GM19463 (cell line): ENCODE data around the gene PCYT2.

Source experiments
- ATAC-seq: cut with Tn5 transposase; IDR thresholded peaks from one replicate; pipeline ENCODE4 v1.9.1; 2021; ENCODE audit warnings: mild to moderate bottlenecking, moderate library complexity; ENCODE audit not compliant: unreplicated experiment

The PCYT2 gene

DNA sequence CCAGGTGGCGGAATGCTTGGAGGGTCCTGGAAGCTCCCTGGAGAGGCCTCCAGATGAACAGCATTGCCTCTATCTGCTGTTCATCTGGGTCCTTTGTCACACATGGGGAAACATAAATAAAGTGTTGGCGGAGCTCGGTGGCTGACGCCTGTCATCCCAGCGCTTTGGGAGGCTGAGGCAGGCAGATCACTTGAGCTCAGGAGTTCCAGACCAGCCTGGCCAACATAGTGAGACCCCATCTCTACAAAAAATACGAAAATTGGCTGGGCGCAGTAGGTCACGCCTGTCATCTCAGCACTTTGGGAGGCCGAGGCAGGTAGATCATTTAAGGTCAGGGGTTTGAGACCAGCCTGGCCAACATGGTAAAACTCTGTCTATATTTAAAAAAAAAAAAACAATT is 33.7 kb upstream of the PCYT2 start:
- ATAC-seq, result no peak

DNA sequence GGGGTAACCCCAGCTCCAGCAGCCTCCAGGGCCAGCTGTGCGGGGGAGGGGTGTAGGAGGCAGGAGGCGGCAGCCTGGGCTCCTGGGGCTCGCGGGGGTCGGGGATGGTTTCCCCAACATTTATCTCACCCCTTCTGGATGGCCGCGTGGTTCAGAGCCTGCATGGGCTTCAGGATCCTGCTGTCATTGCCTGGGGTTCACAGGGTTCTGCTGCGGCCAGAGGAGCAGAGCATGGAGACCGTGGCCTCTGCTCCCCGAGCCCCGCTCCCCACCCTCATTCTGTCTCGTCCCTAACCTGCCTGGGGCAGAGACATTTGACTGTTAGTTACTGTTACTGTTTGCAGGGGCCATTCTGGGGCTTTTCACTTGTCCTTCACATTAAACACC is 31.0 kb upstream of the PCYT2 start:
- ATAC-seq, result no peak

DNA sequence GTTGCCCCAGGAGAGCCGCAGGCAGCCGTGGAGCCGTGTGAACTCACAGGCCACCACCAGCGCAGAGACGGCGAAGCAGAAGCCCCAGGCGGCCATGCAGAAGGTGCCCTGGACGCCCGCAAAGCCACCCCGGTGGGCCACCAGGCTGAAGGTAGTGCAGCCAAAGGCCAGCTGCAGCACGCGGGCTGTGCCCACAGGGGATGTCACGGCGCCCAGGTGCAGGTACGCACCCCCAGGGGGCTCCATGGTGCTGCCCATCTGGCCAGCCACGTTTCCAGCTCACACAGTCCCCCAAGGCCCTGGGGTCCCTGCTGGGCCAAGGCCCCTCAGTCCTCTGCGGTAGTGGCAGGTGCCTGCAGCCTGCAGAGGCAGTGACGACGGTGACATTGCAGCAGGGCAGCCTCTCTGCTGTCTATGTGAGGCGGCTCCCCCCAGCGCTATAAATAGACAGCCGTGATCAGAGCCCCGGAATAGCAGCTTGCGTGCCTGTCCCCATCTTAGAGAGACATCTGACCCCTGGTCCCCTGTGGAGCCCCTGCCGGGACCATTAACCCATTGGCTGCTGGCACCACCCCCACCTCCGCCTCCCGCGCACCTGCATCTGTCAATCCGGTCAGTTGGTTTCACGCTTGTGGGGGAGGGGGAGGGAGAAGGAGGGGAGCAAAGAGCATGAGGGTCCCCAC is 30.4 kb upstream of the PCYT2 start:
- no peak for ATAC-seq

DNA sequence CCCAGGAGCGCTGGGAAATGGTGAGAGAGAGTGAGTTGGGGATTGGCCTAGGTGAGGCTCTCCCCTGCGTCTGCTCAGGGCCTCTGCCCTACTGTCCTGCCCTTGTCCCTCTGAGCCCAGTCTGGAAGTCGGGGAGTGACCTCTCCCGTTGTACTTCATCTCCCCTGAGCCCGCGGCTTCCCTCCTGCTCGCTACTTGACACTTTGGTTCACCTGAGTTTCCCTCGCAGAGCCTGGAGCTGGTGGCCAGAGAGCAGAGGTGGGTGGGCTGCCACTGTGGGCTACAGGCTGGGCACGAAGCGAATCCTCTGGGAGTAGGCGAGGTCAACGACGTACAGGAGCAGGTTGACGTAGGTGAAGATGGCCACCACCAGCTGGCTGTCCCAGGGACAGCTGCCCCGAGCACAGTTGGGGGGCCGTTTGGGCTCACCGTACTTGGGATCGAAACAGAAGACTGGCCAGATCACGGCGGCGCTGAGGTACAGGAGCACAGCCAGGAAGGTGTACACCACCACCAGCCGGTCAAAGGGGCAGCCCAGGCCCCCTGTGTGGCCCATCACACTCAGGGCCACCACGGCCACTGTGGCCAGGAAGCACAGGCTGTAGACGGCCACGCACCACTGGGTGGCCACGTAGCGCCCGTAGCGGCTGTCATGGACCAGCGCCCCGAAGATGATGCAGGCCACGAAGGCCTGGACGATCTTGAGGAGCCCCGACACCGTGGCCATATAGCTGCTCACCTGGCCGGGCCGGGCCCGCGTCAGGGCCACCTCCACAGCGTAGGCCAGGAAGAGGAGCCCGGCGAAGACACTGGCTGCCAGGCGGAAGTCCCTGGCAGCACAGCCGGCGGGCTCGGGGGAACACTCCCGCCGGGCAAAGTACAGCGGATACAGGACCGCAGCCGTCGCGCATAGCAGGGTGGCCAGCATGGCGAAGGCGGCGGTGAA is 29.6 kb upstream of the PCYT2 start:
- ATAC-seq, result no peak

DNA sequence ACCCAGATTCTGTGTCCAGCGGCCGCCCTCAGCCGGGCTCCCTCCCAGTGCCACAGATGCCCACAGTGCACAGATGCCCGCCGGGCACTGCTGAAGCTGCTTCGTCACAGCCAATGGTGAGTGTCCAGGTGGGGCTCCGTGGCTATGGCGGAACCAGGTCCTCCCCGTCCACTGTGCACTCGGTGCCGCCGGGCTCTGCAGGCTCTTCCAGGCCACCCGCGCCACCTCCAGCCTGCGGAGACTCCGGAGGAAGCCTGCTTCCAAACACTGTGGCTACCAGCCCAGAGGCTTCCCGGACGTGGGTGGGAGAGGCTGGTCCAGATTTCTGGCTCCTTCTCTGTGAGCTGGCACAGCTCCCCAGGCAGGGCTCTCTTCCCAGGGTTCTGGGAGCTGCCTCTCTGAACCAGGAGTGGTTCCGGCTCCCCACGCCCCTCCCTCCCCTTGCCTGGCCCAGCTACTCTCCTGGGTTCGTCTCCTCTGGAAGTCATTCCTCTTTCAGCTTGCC is 28.7 kb upstream of the PCYT2 start:
- ATAC-seq, result no peak

DNA sequence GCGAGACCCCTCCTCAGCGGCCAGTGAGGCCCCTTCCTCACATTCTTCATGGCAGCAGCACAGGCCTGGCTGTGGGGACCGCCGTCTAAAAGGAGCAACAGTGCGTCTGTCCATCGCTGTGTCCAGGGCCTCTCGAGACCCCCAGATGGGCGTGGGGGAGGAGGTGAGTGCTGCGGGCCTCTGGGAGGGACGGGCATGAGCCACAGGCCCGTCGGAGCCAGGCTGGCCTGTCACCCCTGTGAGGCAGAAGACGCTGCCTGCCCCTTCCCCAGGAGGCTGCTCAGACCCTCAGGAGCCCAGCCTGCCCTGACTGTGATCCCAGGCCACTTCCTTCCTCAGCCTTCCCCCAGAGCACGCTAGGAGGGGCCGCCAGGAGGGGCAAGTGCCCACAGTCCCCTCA is 28.0 kb upstream of the PCYT2 start:
- no peak for ATAC-seq

DNA sequence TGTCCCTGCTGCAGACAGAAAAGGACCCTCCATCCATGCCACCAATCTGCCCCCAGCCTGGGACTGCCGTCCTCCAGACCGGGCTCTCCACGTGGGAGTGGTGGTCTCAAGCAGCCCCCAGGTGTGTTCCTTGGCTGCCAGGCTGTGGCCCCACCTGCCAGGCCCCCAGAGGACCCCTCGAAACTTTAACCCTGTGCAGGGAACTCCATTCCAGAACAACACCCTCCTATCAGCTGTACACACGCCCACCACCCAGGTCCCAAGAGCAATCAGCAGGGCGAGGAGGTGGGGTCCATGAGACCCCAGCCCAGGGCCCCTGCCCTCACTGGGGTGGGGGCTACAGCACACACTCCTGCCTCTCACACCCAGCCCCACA is 24.5 kb upstream of the PCYT2 start:
- no peak for ATAC-seq

DNA sequence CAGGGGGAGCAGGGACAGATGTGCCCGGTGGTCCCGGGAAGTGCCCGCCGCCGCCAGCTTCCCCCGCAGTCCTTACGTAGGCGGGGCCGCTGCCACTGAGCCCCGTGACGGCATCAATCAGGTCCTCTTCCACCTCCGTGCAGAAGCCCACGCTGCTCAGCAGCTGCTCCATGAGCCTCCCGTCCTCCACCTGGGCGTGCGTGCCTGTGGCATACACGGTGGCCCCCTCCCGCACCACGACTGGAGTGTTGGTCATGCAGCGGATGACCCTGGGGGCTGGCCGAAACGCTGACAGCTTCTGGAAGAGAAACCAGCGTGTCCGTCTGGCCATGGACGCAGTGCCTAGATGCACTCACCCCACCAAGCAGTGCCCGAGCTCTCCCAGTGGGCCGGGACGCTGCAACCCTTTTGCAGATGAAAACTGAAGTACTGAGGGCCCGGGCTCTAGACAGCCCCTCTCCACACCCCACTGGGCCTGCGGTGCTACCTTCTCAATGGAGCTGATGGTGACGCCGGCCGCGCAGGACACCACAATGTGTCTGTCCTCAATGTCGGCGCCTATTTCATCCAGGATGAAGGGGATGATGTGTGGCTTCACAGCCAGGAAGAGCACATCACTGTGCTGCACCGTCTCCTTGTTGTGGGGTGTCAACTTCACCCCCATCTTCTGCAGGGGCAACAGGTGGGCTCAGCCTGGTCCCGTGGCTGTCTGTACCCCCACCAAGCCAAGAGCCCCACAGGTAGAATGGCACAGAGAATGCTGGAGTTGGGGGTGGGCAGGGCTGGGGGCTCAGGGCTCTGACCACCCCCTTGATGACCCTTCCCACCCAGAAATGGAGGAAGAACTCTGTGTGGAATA is 23.9 kb upstream of the PCYT2 start:
- no peak for ATAC-seq

DNA sequence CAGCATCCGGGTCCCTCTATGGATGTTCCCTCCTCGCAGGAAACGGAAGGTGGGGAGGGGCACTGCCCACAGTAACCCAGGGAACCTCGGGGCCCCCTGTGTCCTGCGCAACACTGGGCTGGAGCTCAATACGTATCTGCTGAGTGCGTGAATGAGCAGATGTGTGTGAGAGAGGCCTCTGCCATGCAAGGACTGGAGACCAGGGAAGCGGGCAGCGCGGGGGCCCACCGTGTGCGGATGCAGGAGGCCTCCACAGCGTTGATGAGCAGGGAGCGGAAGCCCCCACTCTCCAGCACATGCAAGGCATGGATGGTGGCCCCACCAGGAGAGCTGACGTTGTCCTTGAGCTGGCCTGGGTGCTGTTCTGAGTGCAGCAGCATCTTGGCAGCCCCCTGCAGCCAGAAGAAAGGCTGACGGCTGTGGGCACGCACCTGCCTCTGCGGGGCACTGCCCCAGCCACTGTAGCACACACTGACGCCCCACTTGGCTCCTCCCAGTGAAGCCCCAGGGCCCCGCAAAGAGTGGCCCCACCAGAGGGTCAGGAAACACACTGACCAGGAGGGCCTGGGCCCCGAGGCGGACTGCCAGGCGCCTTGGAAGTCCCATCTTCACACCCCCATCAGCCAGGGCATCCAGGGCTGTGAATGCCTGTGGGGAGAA is 23.0 kb upstream of the PCYT2 start:
- ATAC-seq, result no peak

DNA sequence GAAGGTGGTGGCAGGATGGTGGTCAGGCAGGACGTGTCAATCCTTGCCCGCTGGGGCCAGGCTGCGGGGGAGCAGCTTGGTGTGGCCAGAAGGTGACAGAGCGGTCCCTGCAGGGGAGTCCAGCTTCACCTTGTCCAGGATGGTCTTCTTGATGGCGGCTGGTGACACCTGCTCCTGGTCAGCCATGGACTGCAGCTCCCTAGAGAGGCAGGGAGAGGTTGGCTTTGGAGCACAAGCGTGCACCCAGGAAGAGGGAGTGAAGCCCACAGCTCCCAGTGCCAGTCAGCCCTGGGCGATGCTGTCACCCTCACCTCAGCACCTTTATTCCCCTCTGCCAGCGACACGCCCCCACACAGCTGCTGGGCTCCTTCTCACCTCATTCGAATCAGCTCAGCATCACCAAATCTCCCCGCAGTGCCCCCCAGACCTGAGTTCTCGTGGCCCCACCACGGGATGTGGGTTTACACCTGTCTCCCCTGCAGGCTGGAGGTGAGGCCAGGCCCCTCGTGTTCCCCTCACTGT is 22.0 kb upstream of the PCYT2 start:
- no peak for ATAC-seq

DNA sequence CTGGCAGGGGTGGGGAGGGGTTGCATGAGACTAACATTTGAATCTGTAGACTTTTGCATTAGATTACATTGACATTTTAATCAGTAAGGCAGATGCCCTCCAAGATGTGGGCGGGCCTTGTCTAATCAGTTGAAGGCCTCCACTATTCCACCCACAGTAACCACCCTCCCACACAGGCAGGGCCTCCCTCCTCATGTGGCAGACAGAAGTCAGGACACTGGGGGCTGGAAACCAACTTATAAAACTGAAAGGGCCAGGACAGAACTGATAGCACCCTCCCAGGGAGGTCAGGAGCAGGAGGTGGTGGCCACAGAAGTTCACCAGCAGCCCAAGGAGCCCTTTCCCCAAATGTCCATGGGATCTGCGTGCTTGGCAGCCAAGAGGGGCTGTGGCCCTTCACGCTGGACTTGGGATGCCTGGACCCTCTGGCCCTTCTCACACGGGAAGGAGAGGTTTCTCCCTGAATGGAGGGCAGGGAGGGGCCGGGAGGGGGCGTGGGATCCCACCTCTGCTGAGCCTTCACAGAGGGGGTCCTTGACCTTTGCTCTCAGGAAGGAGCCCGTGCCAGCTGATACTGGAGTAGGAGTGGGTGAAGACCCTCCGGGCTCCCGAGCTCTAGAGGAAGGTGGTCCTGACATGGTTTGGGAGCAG is 21.3 kb upstream of the PCYT2 start:
- no peak for ATAC-seq

DNA sequence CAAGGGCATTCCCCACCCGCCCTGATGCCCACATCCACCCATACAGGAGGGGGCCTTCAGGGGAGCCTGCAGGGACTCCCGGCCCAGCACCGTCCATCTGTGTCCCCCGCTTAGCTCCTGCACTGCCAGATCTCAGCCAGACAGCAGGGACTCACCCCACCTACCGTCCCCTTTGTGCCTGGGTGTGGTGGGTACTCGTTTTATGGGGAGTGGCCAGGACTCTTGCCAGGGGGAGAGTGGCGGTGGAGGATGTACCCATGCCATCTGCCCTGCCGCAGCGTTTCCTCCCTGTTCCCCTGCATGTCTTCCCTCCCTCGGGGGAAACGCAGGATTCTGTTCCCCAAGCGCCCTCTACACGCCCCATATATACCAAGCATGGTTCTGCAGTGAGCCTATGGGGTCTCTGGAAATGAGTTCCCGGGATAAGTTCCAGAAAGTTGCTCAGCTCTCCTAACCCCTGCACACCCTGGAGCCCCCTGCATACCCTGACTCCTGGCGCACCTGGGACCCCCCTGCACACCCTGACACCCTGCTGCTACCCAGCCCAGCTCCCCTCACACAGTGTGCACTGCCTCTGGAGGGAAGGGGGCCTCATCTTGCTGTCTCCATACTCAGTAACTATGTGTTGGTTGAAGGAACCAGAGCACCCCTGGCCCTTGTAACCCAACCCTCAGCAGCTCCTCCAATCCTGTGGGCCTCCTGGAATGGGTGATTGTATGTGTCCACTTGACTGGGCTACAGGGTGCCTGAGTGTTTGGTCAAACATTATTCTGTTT is 20.5 kb upstream of the PCYT2 start:
- no peak for ATAC-seq

DNA sequence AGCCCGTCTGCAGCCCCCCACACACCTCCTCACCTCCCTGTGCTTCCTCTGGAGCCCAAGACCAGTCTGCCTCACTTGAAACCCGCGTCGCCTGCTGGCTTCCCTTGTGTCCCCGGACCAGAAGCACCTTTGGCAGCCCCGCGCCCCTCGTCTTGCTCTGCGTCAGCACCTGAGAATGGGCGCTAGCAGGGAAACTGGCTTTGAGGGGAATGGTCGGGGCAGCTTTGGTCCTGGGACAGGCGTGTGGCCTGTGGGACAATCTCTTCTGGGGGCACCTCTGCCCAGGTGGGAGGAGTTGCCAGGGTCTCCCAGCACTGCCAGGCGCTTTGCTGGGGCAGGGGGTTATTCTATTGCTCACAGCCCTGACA is 20.0 kb upstream of the PCYT2 start:
- no peak for ATAC-seq

DNA sequence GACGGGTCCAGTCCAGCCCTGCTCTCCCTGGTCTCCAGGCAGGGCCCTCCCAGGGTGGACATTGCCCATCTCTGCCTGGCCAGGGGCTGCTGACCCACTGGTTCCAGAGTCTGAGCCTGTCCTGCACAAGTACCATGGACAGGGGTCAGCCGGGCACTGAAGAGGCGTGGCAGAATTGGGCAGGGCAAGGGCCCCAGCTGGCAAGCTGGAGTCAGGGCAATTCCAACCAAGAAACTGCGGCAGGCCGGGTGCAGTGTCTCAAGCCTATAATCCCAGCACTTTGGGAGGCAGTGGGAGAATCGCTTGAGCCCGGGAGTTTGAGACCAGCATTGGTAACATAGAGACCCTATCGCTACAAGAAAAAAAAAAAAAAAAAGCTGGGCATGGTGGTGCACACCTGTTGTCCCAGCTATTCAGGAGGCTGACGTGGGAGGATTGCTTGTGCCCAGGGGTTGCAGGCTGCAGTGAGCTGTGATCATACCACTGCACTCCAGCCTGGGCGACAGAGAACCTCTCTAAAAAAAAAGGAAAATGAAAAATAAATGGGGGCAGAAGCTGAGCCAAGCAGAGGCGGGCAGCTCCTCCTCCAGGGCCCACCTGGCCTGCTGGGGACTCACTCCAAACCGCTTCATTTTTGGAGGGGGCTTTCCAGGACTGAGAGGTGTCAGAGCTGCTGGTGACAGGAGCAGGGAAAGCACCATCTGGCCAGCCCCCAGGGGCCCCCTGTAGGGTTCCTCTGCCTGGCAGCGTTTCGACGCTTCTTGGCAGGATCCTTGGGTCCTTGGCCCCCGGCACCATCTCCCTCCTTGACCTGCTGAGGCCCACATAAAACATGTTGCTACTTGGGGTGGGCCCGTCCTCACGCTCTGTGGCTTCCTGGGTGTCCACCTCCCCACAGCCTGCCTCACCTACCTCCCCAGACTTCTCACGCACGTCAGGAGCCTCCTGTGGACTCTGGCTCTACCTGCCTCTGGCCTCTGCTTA is 19.2 kb upstream of the PCYT2 start:
- ATAC-seq, result no peak

DNA sequence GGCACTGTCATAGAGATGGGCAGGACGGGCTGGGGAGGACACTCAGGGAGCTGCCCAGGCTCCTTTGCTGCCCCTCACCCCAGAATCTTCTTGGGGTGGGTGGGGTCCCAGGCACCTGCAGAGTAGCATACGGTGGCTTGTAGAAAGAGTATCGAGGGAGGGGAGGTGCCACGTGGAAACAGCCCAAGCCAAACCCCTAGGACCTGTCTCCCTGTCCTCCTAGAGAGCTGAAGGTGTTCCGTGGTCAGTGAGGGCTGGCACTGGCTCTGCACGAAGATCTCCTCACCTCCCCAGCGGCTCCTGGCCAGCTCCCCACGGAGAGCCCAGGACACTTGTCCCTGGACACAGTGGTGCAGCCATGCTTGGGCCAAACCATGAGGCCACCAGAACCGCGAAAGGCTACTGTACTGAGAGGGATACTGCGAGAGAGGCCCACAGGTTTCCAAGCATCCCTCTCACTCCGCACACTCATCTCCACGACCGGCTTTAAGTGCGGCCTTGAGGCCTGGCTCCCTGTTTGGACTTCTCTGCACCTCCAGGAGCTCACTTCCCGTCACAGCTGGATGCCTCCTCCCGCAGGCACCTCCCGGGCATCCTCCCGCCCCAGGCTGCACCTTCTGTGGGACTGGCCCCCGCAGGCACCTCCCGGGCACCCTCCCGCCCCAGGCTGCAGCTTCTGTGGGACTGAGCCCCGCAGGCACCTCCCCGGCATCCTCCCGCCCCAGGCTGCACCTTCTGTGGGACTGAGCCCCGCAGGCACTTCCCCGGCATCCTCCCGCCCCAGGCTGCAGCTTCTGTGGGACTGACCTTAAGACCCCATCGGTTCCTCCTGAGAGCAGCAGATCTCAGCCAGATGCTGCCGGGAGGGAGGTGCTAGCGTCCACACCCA is 18.3 kb upstream of the PCYT2 start:
- no peak for ATAC-seq

DNA sequence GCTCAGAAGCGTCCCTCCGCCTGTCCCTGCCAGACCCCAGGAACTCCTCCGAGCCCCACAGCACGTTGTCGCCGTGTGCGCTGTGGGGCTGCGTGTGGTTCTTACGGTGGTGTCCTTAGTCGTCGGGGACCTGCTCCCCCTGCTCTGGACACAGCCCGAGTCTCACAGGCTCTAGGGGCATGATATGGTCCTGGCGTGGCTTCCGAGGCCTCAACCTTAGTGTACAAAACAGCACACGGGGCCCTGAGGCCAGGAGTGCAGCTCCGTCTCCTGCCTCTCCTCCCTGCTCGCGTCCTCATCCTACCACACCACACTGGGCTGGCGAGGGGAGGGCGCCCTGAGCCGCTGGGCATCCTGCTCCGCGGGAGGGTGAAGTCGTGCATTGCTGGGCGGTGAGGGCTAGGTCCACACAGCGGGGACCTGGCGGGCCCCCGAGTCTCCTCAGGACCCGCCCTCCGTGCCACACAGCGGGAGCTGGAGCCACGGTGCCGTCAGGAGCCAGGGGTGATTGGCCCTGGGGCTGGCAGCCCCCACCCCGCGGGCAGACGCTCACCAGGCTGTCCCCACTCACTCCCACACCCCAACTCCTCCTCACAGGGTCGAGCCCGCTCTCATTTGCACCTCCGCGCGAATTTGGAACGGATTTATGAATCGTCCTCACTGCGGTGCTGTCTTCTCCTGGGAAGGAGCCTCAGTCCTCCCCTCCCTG is 17.5 kb upstream of the PCYT2 start:
- ATAC-seq, result no peak
